Measurements from ENCODE around the gene VAV1. TPM values are rescaled to one million over a fixed set of nuclear protein-coding genes. Genes with fewer than 3 reads are reported as not detected.
A peak's percentile ranks its signal among the peaks of the same experiment; 100 is the strongest.

The VAV1 gene
- total RNA-seq, 1 donor from 2014 or later, result 36.2 TPM

DNA sequence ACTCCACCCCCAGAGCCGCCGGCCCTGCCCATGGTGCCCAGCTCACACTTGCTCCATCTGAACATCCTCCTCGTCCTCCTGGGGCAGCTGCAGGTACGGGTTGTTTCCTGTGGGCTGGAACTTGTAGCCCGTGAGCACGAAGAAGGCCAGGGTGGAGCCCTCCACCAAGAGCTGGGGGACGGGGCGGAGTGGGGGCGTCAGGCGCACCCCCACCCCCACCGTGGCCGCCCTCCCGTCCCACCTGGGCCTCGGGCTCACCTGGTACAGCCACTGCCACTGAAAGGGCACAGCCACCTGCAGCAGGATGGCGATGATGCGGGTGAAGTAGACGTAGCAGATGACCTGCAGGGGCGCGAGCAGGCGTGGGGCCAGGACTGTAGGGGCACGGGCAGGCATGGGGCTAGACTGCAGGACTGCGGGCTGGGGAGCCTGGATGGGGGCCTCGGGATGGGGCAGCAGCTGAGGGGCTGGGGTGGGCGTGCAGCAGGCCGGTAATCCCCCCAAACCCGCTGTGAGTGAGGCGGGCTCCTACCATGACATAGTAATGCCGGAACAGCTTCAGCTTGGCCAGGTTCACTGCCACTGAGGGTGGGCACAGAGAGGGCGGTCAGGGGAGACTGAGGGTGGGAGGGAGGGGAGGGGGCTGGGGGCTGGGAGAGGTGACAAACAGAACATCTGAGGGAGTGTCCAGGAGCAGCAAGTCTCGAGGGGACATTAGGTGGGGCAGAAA, 41.4 kb upstream of the VAV1 start:
- Histone ChIP-seq H3K4me1 (peaks cover 24% of the 10 kb centered on the region), H3K27ac (no peak overlapping the region), H3K9me3 (no peaks in the 10 kb centered on the region), H3K4me3 (no peak overlapping the region), H3K36me3 (peaks cover 27% of the 10 kb centered on the region), H3K27me3 (ENCODE audit: low read depth) (no peaks in the 10 kb centered on the region)
- TF ChIP-seq, protein P1, sequence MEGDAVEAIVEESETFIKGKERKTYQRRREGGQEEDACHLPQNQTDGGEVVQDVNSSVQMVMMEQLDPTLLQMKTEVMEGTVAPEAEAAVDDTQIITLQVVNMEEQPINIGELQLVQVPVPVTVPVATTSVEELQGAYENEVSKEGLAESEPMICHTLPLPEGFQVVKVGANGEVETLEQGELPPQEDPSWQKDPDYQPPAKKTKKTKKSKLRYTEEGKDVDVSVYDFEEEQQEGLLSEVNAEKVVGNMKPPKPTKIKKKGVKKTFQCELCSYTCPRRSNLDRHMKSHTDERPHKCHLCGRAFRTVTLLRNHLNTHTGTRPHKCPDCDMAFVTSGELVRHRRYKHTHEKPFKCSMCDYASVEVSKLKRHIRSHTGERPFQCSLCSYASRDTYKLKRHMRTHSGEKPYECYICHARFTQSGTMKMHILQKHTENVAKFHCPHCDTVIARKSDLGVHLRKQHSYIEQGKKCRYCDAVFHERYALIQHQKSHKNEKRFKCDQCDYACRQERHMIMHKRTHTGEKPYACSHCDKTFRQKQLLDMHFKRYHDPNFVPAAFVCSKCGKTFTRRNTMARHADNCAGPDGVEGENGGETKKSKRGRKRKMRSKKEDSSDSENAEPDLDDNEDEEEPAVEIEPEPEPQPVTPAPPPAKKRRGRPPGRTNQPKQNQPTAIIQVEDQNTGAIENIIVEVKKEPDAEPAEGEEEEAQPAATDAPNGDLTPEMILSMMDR (IDR thresholded peaks at IDR 0.05), result no peak
- intact Hi-C loops (cut with DNase I), result no loop called here
- ATAC-seq (no peak), DNase-seq (no peak)

DNA sequence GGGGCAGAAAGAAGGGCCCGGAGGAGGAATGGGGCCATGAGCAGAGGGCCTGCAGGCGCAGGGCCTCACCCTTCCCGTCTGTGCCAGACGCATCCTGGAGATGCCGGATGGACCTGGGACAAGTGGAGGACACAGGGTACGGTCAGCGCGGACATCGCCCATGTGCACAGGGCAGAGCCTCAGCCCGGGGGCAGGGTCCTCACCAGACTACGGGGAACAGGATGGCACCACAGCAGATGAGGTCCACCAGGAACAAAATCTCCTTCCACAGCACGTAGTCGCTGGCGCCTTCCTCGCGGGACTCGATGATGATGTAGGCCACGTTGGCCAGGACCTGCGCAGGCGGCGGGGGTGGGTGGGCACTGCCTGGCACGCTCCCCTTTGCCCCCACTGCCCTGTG, 40.7 kb upstream of the VAV1 start:
- ATAC-seq, result no peak

DNA sequence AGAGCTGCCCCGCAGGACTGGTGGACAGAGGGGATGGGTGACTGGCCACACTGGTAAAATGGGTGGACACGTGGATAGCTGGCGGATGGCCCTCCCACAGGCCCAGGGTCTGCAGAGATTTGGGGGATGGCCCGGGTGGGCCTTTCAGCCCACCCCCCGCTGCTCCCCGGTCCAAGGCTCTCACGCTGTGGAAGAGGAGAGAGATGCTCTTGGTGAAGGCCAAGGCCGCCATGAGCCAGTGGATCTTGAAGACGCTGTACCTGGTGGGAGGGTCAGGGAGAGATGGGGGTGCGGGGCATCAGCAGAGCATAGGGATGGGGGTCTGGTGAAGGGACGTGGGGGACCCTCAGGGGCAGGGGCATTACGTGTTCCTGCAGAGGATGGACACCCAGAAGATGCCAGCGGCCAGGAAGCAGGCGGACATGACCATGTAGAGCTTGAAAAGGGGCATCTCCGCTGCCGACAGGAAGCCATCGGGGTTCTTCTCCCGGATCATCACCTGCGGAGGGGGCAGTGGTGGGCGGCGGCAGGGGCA, 39.6 kb upstream of the VAV1 start:
- intact Hi-C loops (cut with DNase I), result no loop called here
- H3K27ac ChIP-seq, result no peak overlapping the region

More for the DNA sequence above, 40.7 kb upstream of the VAV1 start:
- peak; percentile 40 for DNase-seq
- no peaks in the 10 kb centered on the region for H3K27me3 ChIP-seq (ENCODE audit: low read depth)
- intact Hi-C loops (cut with DNase I), result no loop called here
- TF ChIP-seq, protein P1 (IDR thresholded peaks at IDR 0.05), result no peak
- no peaks in the 10 kb centered on the region for H3K9me3 ChIP-seq
- peaks cover 31% of the 10 kb centered on the region for H3K4me1 ChIP-seq
- peaks cover 27% of the 10 kb centered on the region for H3K36me3 ChIP-seq
- no peak overlapping the region for H3K27ac ChIP-seq
- H3K4me3 ChIP-seq, result no peak overlapping the region

DNA sequence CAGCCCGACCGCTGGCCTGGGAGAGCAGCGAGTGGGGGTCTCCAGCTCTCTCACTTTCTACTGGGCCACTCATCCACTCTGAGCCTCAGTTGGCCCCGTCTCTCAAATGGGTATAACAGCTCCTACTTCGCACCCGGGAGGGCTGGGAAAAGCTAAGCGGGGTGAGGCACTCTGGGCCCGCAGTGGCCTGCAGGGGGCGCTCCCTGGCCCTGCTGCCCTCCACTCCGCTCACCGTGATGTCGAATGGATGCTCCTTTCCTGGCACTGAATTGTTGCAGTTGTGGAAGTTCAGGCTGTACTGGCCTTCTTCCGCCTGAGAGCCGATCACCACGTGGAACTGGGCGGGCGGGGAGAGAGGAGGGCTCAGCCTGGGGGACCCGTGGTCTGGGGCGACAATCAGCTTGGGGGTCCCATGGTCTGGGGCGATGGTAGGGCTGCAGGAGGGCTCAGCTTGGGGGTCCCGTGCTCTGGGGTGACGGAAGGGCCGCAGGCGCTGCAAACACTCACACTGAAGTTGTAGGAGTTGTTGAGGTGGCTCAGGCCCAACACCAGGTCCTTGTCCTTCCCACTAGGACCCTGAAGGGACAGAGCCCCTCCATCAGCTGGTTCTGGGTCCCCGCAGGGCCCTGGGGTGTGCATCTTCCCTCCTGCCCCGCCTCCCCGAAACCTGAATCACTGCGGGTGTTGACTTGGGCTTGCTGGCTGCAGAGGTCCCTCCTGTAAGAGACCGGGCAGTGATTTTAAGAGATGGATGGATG, 39.0 kb upstream of the VAV1 start:
- intact Hi-C loops (cut with DNase I), result no loop called here
- H3K4me1 ChIP-seq, result peaks cover 30% of the 10 kb centered on the region

More for the DNA sequence above, 39.6 kb upstream of the VAV1 start:
- H3K9me3 ChIP-seq, result no peaks in the 10 kb centered on the region
- H3K4me1 ChIP-seq, result peaks cover 30% of the 10 kb centered on the region
- DNase-seq (peak; percentile 33), ATAC-seq (no peak)
- TF ChIP-seq, protein P1 (IDR thresholded peaks at IDR 0.05), result no peak
- no peaks in the 10 kb centered on the region for H3K27me3 ChIP-seq (ENCODE audit: low read depth)
- H3K4me3 ChIP-seq, result no peak overlapping the region
- H3K36me3 ChIP-seq, result peaks cover 27% of the 10 kb centered on the region

DNA sequence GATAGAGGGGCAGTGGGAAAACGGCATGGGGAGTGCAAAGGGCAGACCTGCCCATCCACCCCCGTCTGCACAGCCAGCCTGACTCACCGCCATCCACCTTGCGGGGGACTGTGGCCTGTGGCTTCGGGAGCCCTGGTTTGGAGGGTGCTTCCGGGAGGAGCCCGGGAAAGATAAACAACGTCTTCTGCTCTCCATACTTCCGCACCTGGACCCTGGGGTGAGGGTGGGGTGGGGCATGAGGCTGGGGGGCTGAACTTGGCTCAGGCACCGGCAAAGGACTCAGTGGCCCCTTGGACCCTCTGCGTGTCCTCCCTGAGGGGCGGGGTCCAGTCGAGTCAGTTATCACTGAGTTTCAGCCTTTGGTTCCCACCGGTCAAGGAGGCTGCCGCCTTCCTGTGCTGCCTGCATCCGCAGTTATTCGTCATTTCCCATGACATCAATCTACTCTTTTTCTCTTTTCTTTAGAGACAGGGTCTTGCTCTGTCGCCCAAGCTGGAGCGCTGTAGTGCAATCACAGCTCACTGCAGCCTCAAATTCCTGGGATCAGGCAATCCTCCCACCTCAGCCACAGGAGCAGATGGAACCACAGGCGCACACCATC, 38.3 kb upstream of the VAV1 start:
- Histone ChIP-seq H3K4me3 (no peak overlapping the region), H3K4me1 (peaks cover 30% of the 10 kb centered on the region), H3K36me3 (peaks cover 27% of the 10 kb centered on the region), H3K27ac (no peak overlapping the region), H3K9me3 (no peaks in the 10 kb centered on the region), H3K27me3 (ENCODE audit: low read depth) (no peaks in the 10 kb centered on the region)
- DNase-seq (peak; percentile 42), ATAC-seq (no peak)
- TF ChIP-seq, protein P1 (IDR thresholded peaks at IDR 0.05), result no peak
- intact Hi-C loops (cut with DNase I), result no loop called here

More for the DNA sequence above, 39.0 kb upstream of the VAV1 start:
- Histone ChIP-seq H3K27me3 (ENCODE audit: low read depth) (no peaks in the 10 kb centered on the region), H3K36me3 (peaks cover 27% of the 10 kb centered on the region), H3K9me3 (no peaks in the 10 kb centered on the region), H3K27ac (no peak overlapping the region), H3K4me3 (no peak overlapping the region)
- TF ChIP-seq, protein P1 (IDR thresholded peaks at IDR 0.05), result peak; percentile 33
- ATAC-seq (no peak), DNase-seq (peak; percentile 45)

Measured in lower lobe of right lung (tissue), 2 donors.